ENCODE measurements around the gene MRPL3. TPM values are rescaled to one million over a fixed set of nuclear protein-coding genes. Genes with fewer than 3 reads are reported as not detected.

Gene MRPL3
- total and polyA plus RNA-seq, 2 donors from 2014 or later, result 77.3 to 91.2 TPM

DNA sequence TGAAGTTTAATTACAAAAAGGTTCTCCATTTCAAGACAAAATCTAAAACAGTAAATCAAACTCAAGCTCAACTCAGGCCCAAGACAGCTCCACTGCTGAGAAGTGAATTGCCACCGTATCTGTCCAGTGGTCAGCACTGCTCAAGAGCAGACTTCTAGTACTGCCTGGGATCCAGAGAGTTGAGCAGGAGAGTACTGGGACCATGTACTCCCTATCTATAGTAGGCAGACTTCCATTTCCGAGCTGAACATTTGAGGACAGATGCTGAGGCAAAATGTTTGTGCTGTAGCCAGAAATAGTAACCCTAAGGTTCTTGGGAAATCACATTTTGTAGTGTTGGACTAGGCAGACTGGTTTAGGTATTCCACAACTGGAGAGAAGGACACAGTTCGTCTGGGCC lies 44.1 kb downstream of the MRPL3 start:
- peaks cover 0 to 6% (median 3%) of the 10 kb centered on the region in 3 donors for H3K36me3 ChIP-seq (ENCODE audit: control insufficient read depth in 2 of 3, insufficient read depth in 3 of 3, low read length in 3 of 3)
- DNase-seq (no peak), FAIRE-seq (no peak)
- H3K9ac ChIP-seq (ENCODE audit: low read length in 3 of 3), result no peak overlapping the region
- TF ChIP-seq CTCF (IDR thresholded peaks at IDR 0.05; ENCODE audit: borderline replicate concordance, extremely low read depth, insufficient read depth), result no peak
- no peaks in the 10 kb centered on the region for H3K9me3 ChIP-seq (ENCODE audit: control insufficient read depth in 2 of 3, insufficient read depth in 1 of 3, low read length in 3 of 3)
- intact Hi-C loops (cut with DNase I), result no loop called here
- no peaks in the 10 kb centered on the region for H3K4me1 ChIP-seq (ENCODE audit: control insufficient read depth in 2 of 3, insufficient read depth in 2 of 3, low read depth in 1 of 3, low read length in 3 of 3)
- H3K27me3 ChIP-seq (ENCODE audit: control insufficient read depth, insufficient read depth, low read length), result no peaks in the 10 kb centered on the region
- H3K27ac ChIP-seq (ENCODE audit: low read depth in 2 of 2, low read length in 2 of 2), result no peak overlapping the region
- H3K4me3 ChIP-seq (ENCODE audit: low read length in 3 of 3), result no peak overlapping the region

DNA sequence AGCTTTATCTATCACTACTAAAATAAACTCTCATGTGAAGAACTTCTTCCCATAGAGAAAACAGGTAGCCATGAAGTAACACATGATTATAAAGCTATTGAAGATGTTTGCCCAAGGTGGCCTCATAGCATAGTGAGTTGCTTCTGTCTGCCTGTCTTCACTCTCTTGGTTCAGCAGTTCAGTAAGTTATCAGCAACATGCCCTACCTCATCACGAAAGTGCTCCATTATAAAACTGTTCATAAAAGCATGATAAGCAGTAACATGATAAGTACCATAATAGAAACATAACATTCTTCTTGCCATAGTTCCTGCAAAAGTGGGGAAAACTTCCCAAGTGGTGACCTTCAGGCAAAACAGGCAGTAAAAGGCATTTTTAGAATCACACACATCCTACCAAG lies 45.6 kb downstream of the MRPL3 start:
- H3K27ac ChIP-seq (ENCODE audit: low read depth in 2 of 2, low read length in 2 of 2), result no peak overlapping the region
- intact Hi-C loops (cut with DNase I), result no loop called here
- no peak for FAIRE-seq
- H3K9me3 ChIP-seq (ENCODE audit: control insufficient read depth in 2 of 3, insufficient read depth in 1 of 3, low read length in 3 of 3), result no peaks in the 10 kb centered on the region
- no peaks in the 10 kb centered on the region for H3K4me1 ChIP-seq (ENCODE audit: control insufficient read depth in 2 of 3, insufficient read depth in 2 of 3, low read depth in 1 of 3, low read length in 3 of 3)
- no peak for TF ChIP-seq CTCF (IDR thresholded peaks at IDR 0.05; ENCODE audit: borderline replicate concordance, extremely low read depth, insufficient read depth)
- H3K9ac ChIP-seq (ENCODE audit: low read length in 3 of 3), result no peak overlapping the region
- no peak for DNase-seq
- peaks cover 0 to 3% (median 2%) of the 10 kb centered on the region in 3 donors for H3K36me3 ChIP-seq (ENCODE audit: control insufficient read depth in 2 of 3, insufficient read depth in 3 of 3, low read length in 3 of 3)
- no peak overlapping the region for H3K4me3 ChIP-seq (ENCODE audit: low read length in 3 of 3)
- H3K27me3 ChIP-seq (ENCODE audit: control insufficient read depth, insufficient read depth, low read length), result no peaks in the 10 kb centered on the region

- FAIRE-seq, result no peak
Observed at GRCh38 chr3:131454501-131454900, 48.3 kb downstream of the MRPL3 start.

More at GRCh38 chr3:131454501-131454900, 48.3 kb downstream of the MRPL3 start:
- intact Hi-C loops (cut with DNase I), result no loop called here
- Histone ChIP-seq H3K27me3 (ENCODE audit: control insufficient read depth, insufficient read depth, low read length) (no peaks in the 10 kb centered on the region), H3K9me3 (ENCODE audit: control insufficient read depth in 2 of 3, insufficient read depth in 1 of 3, low read length in 3 of 3) (no peaks in the 10 kb centered on the region), H3K4me1 (ENCODE audit: control insufficient read depth in 2 of 3, insufficient read depth in 2 of 3, low read depth in 1 of 3, low read length in 3 of 3) (no peaks in the 10 kb centered on the region), H3K27ac (ENCODE audit: low read depth in 2 of 2, low read length in 2 of 2) (no peak overlapping the region), H3K36me3 (ENCODE audit: control insufficient read depth in 2 of 3, insufficient read depth in 3 of 3, low read length in 3 of 3) (peaks cover 0 to 2% (median 0%) of the 10 kb centered on the region in 3 donors), H3K4me3 (ENCODE audit: low read length in 3 of 3) (no peak overlapping the region), H3K9ac (ENCODE audit: low read length in 3 of 3) (no peak overlapping the region)
- TF ChIP-seq CTCF (IDR thresholded peaks at IDR 0.05; ENCODE audit: borderline replicate concordance, extremely low read depth, insufficient read depth), result no peak
- DNase-seq, result no peak

All from kidney (tissue), 14 donors.